AG09309 (cell line): Measurements from ENCODE around the gene PLB1.

Experiments
- DNase-seq: peaks from one replicate; pipeline ENCODE4 v3.0.0-alpha.2; 2010; ENCODE audit warnings: low read depth
- H3K4me3 ChIP-seq: 2 replicates; pipeline ENCODE4 v1.5.1; 2011; ENCODE audit warnings: mild to moderate bottlenecking, low read depth, low read length, moderate library complexity; ENCODE audit not compliant: control insufficient read depth
- TF ChIP-seq, protein P1 (sequence below): IDR thresholded peaks from 2 replicates; pipeline ENCODE4 v1.5.1; 2011; ENCODE audit warnings: mild to moderate bottlenecking, low read depth, low read length, inconsistent platforms; ENCODE audit not compliant: insufficient read depth, control insufficient read depth; ENCODE audit errors: missing control alignments

Gene PLB1

DNA sequence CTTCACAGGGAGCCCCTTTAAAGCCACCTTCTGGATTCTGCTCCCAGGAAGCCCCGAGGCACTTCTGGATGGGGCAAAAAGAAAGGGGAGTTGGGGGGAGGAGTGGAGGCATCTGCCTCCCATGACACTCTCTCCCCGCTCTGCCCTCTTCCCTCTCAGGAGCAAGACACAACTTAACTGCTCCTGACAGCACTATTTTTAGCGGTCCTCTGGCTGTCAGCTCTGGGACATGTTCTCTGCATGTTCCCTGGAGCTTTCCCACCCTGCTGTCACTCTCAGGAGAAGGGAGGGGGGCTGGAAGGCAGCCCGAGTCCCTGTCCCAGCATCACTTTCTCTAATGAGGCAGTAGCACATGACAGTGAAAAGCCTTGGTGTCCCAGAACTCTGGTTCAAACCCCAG lies 32.3 kb downstream of the PLB1 start:
- DNase-seq: no peak
- TF ChIP-seq, protein P1, sequence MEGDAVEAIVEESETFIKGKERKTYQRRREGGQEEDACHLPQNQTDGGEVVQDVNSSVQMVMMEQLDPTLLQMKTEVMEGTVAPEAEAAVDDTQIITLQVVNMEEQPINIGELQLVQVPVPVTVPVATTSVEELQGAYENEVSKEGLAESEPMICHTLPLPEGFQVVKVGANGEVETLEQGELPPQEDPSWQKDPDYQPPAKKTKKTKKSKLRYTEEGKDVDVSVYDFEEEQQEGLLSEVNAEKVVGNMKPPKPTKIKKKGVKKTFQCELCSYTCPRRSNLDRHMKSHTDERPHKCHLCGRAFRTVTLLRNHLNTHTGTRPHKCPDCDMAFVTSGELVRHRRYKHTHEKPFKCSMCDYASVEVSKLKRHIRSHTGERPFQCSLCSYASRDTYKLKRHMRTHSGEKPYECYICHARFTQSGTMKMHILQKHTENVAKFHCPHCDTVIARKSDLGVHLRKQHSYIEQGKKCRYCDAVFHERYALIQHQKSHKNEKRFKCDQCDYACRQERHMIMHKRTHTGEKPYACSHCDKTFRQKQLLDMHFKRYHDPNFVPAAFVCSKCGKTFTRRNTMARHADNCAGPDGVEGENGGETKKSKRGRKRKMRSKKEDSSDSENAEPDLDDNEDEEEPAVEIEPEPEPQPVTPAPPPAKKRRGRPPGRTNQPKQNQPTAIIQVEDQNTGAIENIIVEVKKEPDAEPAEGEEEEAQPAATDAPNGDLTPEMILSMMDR: no peak

DNA sequence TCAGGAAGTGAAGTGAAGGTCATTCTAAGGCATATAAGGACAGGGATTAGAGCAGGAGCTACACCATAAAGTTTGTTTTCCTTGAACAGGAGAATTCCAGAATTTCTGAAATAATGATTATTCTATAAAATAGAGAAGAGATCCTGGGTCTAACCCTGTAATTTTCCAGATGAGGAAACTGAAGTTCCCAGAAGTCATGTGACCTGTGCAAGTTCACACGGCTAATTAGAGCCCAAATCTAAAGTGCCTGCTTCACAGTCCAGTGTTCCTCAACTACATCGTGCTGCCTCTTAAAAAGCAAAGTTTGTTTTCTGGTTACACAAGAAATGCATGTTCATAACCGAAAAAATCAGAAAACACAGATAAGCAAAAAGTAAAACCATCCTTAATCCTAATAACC lies 34.9 kb downstream of the PLB1 start:
- H3K4me3 ChIP-seq: no peak overlapping the region
- no peak for DNase-seq
- TF ChIP-seq, protein P1: no peak

More for the DNA sequence above, 32.3 kb downstream of the PLB1 start:
- H3K4me3 ChIP-seq: no peak overlapping the region

DNA sequence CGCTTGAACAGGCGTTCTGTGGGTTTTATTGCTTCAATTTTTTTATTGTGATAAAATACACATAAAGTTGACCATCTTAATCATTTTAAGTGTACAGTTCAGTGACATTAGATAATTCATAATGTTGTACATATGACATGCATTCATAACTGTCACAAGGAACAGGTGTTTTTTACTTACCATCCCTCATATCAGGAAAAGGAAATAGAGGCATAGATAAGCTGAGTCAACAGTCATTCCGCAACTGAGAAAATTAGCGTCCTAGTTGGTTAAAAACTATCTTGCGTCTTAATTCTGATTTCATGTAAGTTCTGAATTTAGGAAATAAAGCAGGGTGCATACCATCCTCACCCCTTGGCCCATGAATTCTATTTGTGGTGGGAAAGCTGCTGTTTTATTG lies 36.5 kb downstream of the PLB1 start:
- H3K4me3 ChIP-seq: no peak overlapping the region
- DNase-seq: no peak
- TF ChIP-seq, protein P1: no peak

DNA sequence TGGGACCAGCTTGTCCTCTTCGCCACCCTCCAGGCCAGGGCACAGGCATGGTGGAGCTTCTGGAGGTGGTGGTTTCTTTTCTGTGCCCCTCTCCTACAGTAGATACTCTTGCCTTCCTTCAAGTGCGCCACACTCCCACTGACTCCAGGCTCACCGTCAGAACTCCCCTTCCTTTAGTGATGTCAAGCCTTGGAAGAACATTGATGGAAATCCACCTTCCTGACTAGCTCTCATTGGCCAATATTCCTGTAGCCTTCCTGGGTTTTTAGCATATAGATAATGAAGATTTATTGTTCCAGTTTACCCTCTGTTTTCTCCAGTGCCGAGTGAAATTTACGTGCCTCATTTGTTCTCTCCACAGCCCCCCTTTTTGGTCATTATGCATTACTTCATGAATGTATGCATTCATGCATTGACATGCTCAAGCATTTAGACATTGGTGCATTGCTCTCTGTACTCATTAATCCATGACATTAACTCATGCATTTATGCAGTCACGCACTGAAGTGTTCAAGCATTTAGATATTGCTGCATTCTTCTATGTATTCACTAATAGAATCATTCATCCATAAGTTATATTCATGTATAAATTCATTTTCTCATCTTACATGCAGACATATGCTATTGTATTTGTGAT lies 37.3 kb downstream of the PLB1 start:
- no peak overlapping the region for H3K4me3 ChIP-seq
- no peak for DNase-seq
- TF ChIP-seq, protein P1: no peak

DNA sequence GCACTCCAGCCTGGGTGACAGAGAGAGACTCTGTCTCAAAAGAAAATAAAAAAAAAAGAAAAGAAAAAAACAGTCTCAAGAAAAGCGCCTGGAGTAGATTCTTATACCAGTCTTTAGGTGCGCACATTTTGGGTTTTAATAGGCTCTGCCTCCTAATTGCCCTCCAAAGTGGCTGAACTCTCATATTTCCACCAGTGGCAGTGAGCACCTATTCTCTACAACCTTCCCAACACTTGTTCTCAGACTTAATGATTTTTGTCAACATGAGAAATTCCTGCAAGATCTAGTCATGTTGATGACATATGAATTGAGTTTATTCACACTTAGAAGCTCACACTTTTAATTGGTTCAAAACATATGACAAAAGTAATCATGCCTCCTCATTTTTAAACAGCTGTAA lies 39.0 kb downstream of the PLB1 start:
- no peak overlapping the region for H3K4me3 ChIP-seq
- TF ChIP-seq, protein P1: no peak

DNA sequence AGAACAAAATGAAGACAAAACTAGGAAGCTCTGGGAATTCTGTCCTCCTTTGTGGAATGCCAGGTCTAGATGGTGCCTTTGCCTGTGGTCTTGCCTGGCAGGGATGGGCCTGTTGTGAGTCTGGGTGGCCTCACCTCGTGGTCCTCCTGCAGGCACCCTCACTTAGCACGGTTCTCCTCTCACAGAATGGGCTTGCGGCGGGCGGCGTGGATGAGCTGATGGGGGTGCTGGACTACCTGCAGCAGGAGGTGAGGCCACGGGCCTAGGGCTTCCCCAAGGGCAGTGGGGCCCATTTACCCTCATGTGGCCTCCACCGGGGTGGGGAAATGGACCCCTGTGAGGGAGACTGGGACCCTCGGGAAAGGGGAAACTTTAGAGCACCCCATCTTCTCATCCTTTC lies 42.3 kb downstream of the PLB1 start:
- no peak for DNase-seq
- no peak overlapping the region for H3K4me3 ChIP-seq
- TF ChIP-seq, protein P1: no peak

More for the DNA sequence above, 39.0 kb downstream of the PLB1 start:
- DNase-seq: no peak

DNA sequence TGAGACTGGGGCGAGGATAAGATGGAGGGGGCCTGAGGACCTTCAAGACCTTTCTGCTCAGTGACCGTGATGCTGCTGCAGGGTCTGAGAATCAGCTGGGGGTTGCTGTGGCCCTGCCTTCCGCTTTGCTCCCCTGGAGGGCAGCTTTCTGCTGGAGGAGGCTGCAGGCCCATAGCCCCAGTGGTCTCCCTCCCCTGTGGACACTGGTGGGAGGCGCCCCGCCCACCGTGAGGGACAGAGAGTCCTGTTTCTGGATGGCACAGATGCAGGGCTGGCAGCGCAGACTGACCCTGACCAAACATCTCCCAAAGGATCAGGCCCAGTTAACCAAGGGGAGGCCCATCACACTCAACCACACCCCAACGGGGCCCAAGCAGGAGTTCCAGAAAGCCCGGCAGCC lies 42.8 kb downstream of the PLB1 start:
- no peak for DNase-seq
- TF ChIP-seq, protein P1: no peak
- no peak overlapping the region for H3K4me3 ChIP-seq
